ENCODE results near the gene EIPR1. TPM values are rescaled to one million over a fixed set of nuclear protein-coding genes. Genes with fewer than 3 reads are reported as not detected.

EIPR1 gene
- total RNA-seq, 1 experiment from 2014 or later: 40.4 TPM

GRCh38 chr2:3300224-3300995, 77.2 kb downstream of the EIPR1 start:
- Histone ChIP-seq H3K9me3 (ENCODE audit: low read length) (no peaks in the 10 kb centered on the region), H3K27ac (ENCODE audit: low read length) (no peak overlapping the region), H3K9ac (ENCODE audit: low read length) (no peak overlapping the region), H3K4me2 (ENCODE audit: low read depth, low read length, poor library complexity, severe bottlenecking) (no peak overlapping the region), H4K20me1 (ENCODE audit: insufficient read depth, low read depth, low read length) (no peaks in the 10 kb centered on the region), H3K4me1 (ENCODE audit: low read length) (peaks cover 8% of the 10 kb centered on the region), H2AFZ (ENCODE audit: low read length) (no peak overlapping the region), H3K36me3 (ENCODE audit: insufficient read depth, low read length) (no peaks in the 10 kb centered on the region), H3K9me2 (replicated peaks; ENCODE audit: insufficient read depth, low read length) (no peaks in the 10 kb centered on the region), H3K4me3 (ENCODE audit: low read length) (no peak overlapping the region), H3K27me3 (ENCODE audit: low read length) (no peaks in the 10 kb centered on the region), H3K79me2 (ENCODE audit: low read length) (peaks cover 57% of the 10 kb centered on the region)
- no peak for DNase-seq

DNA sequence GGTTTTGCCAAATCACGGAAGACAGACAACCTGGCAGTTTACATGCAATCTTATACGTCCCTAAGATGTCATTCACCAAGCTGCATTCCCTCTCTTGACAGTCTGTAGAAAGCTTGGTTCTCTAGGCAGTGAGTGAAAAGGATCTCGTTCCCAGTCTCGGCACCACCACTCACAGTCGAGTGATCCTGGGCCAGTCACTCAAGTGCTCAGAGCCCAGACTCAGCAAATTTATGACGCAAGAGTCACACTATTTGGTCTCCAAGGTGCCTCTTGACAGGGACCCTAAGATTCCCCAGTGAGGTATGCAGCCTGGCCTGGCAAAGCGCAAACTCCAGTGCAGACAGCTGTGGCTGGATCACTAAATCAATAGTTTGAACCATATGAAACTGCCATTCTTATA, 77.9 kb downstream of the EIPR1 start:
- H3K9ac ChIP-seq (ENCODE audit: low read length): no peak overlapping the region
- H3K79me2 ChIP-seq (ENCODE audit: low read length): peaks cover 57% of the 10 kb centered on the region
- no peaks in the 10 kb centered on the region for H3K9me3 ChIP-seq (ENCODE audit: low read length)
- no peak overlapping the region for H3K4me2 ChIP-seq (ENCODE audit: low read depth, low read length, poor library complexity, severe bottlenecking)
- no peaks in the 10 kb centered on the region for H4K20me1 ChIP-seq (ENCODE audit: insufficient read depth, low read depth, low read length)
- peaks cover 8% of the 10 kb centered on the region for H3K4me1 ChIP-seq (ENCODE audit: low read length)
- H3K27ac ChIP-seq (ENCODE audit: low read length): no peak overlapping the region
- H3K9me2 ChIP-seq (replicated peaks; ENCODE audit: insufficient read depth, low read length): no peaks in the 10 kb centered on the region
- H3K36me3 ChIP-seq (ENCODE audit: insufficient read depth, low read length): no peaks in the 10 kb centered on the region
- H3K27me3 ChIP-seq (ENCODE audit: low read length): no peaks in the 10 kb centered on the region
- DNase-seq: no peak
- H2AFZ ChIP-seq (ENCODE audit: low read length): no peak overlapping the region
- no peak overlapping the region for H3K4me3 ChIP-seq (ENCODE audit: low read length)

DNA sequence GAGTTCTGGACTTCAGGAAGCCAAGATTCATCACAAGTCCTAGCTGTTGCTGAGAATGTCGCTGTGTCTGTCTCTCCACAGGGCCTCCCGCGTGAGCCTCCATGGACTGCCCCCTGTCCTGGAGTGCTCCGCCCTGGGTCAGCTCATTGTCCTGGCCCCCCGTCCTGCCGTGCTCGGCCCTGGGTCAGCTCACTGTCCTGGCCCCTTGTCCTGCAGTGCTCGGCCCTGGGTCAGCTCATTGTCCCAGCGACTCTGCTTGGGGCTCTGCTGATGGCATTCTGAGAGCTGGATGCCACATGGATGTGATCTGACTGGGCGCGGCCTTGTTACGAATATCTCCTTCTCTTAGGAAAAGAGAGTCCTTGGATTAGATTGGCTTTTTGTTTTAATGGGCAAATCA, 78.5 kb downstream of the EIPR1 start:
- no peaks in the 10 kb centered on the region for H3K9me2 ChIP-seq (replicated peaks; ENCODE audit: insufficient read depth, low read length)
- no peaks in the 10 kb centered on the region for H3K36me3 ChIP-seq (ENCODE audit: insufficient read depth, low read length)
- peaks cover 8% of the 10 kb centered on the region for H3K4me1 ChIP-seq (ENCODE audit: low read length)
- no peak overlapping the region for H3K4me2 ChIP-seq (ENCODE audit: low read depth, low read length, poor library complexity, severe bottlenecking)
- H3K27ac ChIP-seq (ENCODE audit: low read length): no peak overlapping the region
- no peak for DNase-seq
- no peak overlapping the region for H3K4me3 ChIP-seq (ENCODE audit: low read length)
- H2AFZ ChIP-seq (ENCODE audit: low read length): no peak overlapping the region
- no peaks in the 10 kb centered on the region for H3K27me3 ChIP-seq (ENCODE audit: low read length)
- H4K20me1 ChIP-seq (ENCODE audit: insufficient read depth, low read depth, low read length): no peaks in the 10 kb centered on the region
- H3K79me2 ChIP-seq (ENCODE audit: low read length): peaks cover 60% of the 10 kb centered on the region
- no peak overlapping the region for H3K9ac ChIP-seq (ENCODE audit: low read length)
- H3K9me3 ChIP-seq (ENCODE audit: low read length): no peaks in the 10 kb centered on the region

DNA sequence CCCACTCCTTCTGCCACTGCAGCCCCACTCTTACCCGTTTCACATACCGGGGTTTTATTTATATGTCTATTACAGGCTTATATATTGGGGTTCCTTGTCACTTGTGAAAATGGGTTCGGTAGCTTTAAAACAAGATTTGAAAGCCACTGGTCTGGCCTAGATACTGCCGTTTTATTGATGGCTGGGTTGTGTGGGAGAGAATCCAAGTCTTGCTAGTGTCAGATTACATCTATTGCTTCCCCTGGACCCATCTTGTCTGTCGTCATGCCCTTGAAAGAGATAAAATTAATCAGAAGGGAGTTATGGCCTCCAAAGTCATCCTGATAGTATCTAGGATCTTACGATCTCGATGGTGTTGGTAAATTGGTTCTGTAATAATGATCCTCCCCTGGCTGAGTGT, 79.4 kb downstream of the EIPR1 start:
- no peak overlapping the region for H3K9ac ChIP-seq (ENCODE audit: low read length)
- no peak overlapping the region for H3K4me2 ChIP-seq (ENCODE audit: low read depth, low read length, poor library complexity, severe bottlenecking)
- no peak overlapping the region for H3K27ac ChIP-seq (ENCODE audit: low read length)
- no peak overlapping the region for H3K4me3 ChIP-seq (ENCODE audit: low read length)
- no peaks in the 10 kb centered on the region; the same call in 1 of the 2 replicates for H3K4me1 ChIP-seq (ENCODE audit: low read length)
- no peak overlapping the region for H2AFZ ChIP-seq (ENCODE audit: low read length)
- H3K9me3 ChIP-seq (ENCODE audit: low read length): no peaks in the 10 kb centered on the region
- DNase-seq: no peak
- peaks cover 58% of the 10 kb centered on the region for H3K79me2 ChIP-seq (ENCODE audit: low read length)
- no peaks in the 10 kb centered on the region for H4K20me1 ChIP-seq (ENCODE audit: insufficient read depth, low read depth, low read length)
- no peaks in the 10 kb centered on the region for H3K27me3 ChIP-seq (ENCODE audit: low read length)
- no peaks in the 10 kb centered on the region for H3K36me3 ChIP-seq (ENCODE audit: insufficient read depth, low read length)
- no peaks in the 10 kb centered on the region for H3K9me2 ChIP-seq (replicated peaks; ENCODE audit: insufficient read depth, low read length)

- Histone ChIP-seq H2AFZ (ENCODE audit: low read length) (no peak overlapping the region), H3K9ac (ENCODE audit: low read length) (no peak overlapping the region), H3K4me1 (ENCODE audit: low read length) (no peaks in the 10 kb centered on the region), H3K4me3 (ENCODE audit: low read length) (no peak overlapping the region), H4K20me1 (ENCODE audit: insufficient read depth, low read depth, low read length) (no peaks in the 10 kb centered on the region), H3K4me2 (ENCODE audit: low read depth, low read length, poor library complexity, severe bottlenecking) (no peak overlapping the region), H3K79me2 (ENCODE audit: low read length) (peaks cover 58% of the 10 kb centered on the region), H3K9me3 (ENCODE audit: low read length) (no peaks in the 10 kb centered on the region), H3K36me3 (ENCODE audit: insufficient read depth, low read length) (no peaks in the 10 kb centered on the region), H3K9me2 (replicated peaks; ENCODE audit: insufficient read depth, low read length) (no peaks in the 10 kb centered on the region), H3K27ac (ENCODE audit: low read length) (no peak overlapping the region), H3K27me3 (ENCODE audit: low read length) (no peaks in the 10 kb centered on the region)
- no peak for DNase-seq
Observed at GRCh38 chr2:3297523-3297922, 80.1 kb downstream of the EIPR1 start.

DNA sequence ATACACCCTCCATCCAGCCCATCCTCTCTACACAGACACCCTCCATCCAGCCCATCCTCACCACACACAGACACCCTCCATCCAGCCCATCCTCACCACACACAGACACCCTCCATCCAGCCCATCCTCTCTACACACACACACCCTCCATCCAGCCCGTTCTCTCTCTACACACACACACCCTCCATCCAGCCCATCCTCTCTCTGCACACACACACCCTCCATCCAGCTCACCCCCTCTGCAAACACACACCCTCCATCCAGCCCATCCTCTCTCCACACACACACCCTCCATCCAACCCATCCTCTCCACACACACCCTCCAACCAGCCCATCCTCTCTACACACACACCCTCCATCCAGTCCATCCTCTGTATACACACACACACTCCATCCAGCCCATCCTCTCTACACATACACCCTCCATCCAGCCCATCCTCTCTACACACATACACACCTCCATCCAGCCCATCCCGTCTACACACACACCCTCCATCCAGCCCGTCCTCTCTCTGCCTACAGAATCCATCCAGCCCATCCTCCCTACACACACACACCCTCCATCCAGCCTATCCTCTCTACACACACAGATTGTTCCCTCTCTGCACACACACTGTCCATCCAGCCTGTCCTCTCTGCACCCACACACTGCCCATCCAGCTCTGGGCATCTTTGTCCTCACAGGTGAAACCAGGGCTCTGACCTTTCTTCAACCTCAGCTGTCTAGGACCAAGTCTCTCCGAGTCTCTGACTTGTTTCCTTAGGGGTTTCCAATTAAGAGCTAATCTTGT, 81.2 kb downstream of the EIPR1 start:
- Histone ChIP-seq H3K9me3 (ENCODE audit: low read length) (no peaks in the 10 kb centered on the region), H3K27me3 (ENCODE audit: low read length) (no peaks in the 10 kb centered on the region), H3K9ac (ENCODE audit: low read length) (no peak overlapping the region), H4K20me1 (ENCODE audit: insufficient read depth, low read depth, low read length) (no peaks in the 10 kb centered on the region), H3K79me2 (ENCODE audit: low read length) (peaks cover 60% of the 10 kb centered on the region), H3K4me3 (ENCODE audit: low read length) (no peak overlapping the region), H3K4me1 (ENCODE audit: low read length) (no peaks in the 10 kb centered on the region), H3K4me2 (ENCODE audit: low read depth, low read length, poor library complexity, severe bottlenecking) (no peak overlapping the region), H3K27ac (ENCODE audit: low read length) (no peak overlapping the region), H3K36me3 (ENCODE audit: insufficient read depth, low read length) (no peaks in the 10 kb centered on the region; the same call in 1 of the 2 replicates), H2AFZ (ENCODE audit: low read length) (no peak overlapping the region), H3K9me2 (replicated peaks; ENCODE audit: insufficient read depth, low read length) (no peaks in the 10 kb centered on the region)
- no peak for DNase-seq

GRCh38 chr2:3294493-3294892, 83.1 kb downstream of the EIPR1 start:
- H3K79me2 ChIP-seq (ENCODE audit: low read length): peaks cover 61% of the 10 kb centered on the region
- H3K9ac ChIP-seq (ENCODE audit: low read length): no peak overlapping the region
- no peak overlapping the region for H2AFZ ChIP-seq (ENCODE audit: low read length)
- no peaks in the 10 kb centered on the region for H3K4me1 ChIP-seq (ENCODE audit: low read length)
- peaks cover 5% of the 10 kb centered on the region; the same call in 1 of the 2 replicates for H3K36me3 ChIP-seq (ENCODE audit: insufficient read depth, low read length)
- no peaks in the 10 kb centered on the region for H3K27me3 ChIP-seq (ENCODE audit: low read length)
- no peaks in the 10 kb centered on the region for H4K20me1 ChIP-seq (ENCODE audit: insufficient read depth, low read depth, low read length)
- no peaks in the 10 kb centered on the region for H3K9me2 ChIP-seq (replicated peaks; ENCODE audit: insufficient read depth, low read length)
- no peak for DNase-seq
- no peak overlapping the region for H3K4me3 ChIP-seq (ENCODE audit: low read length)
- no peak overlapping the region for H3K4me2 ChIP-seq (ENCODE audit: low read depth, low read length, poor library complexity, severe bottlenecking)
- H3K27ac ChIP-seq (ENCODE audit: low read length): no peak overlapping the region
- H3K9me3 ChIP-seq (ENCODE audit: low read length): peaks cover 9% of the 10 kb centered on the region

DNA sequence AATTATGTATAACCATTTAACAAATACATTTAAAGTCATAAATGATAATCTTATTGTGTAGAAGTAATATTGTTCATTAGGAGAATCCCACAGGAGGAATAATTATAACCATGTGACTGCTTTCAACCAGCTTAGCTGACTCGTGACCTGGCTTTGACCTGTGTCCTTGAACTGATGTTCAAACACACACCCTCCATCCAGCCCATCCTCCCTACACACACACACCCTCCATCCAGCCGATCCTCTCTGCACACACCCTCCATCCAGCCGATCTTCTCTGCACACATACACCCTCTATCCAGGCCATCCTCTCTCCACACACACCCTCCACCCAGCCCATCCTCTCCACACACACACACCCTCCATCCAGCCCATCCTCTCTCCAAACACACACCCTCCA, 83.5 kb downstream of the EIPR1 start:
- peaks cover 66% of the 10 kb centered on the region for H3K79me2 ChIP-seq (ENCODE audit: low read length)
- H3K9me2 ChIP-seq (replicated peaks; ENCODE audit: insufficient read depth, low read length): no peaks in the 10 kb centered on the region
- H2AFZ ChIP-seq (ENCODE audit: low read length): no peak overlapping the region
- H3K9ac ChIP-seq (ENCODE audit: low read length): no peak overlapping the region
- no peak for DNase-seq
- no peak overlapping the region for H3K4me2 ChIP-seq (ENCODE audit: low read depth, low read length, poor library complexity, severe bottlenecking)
- peaks cover 5% of the 10 kb centered on the region; the same call in 1 of the 2 replicates for H3K36me3 ChIP-seq (ENCODE audit: insufficient read depth, low read length)
- H3K27ac ChIP-seq (ENCODE audit: low read length): no peak overlapping the region
- no peaks in the 10 kb centered on the region for H3K27me3 ChIP-seq (ENCODE audit: low read length)
- H3K4me1 ChIP-seq (ENCODE audit: low read length): no peaks in the 10 kb centered on the region
- H3K9me3 ChIP-seq (ENCODE audit: low read length): peaks cover 9% of the 10 kb centered on the region
- H4K20me1 ChIP-seq (ENCODE audit: insufficient read depth, low read depth, low read length): no peaks in the 10 kb centered on the region
- no peak overlapping the region for H3K4me3 ChIP-seq (ENCODE audit: low read length)
